CD14-positive monocyte (primary cell): ENCODE results near the gene RPS2. TPM values are rescaled to one million over a fixed set of nuclear protein-coding genes. Genes with fewer than 3 reads are reported as not detected.

Source experiments
- DNase-seq, 3 donors: peaks; one replicate each; pipeline ENCODE4 v3.0.0-alpha.2; 2011 to 2022
- H2AFZ ChIP-seq: 2 replicates; pipeline ENCODE4 v1.6.0; 2012; ENCODE audit warnings: mild to moderate bottlenecking, low read depth, low read length, inconsistent platforms; ENCODE audit not compliant: insufficient read depth, poor library complexity, severe bottlenecking
- H3K27ac ChIP-seq, 2 donors: 1 replicate in 1 of 2; 2 replicates in 1 of 2; pipeline ENCODE4 v1.5.1; 2012 to 2013; ENCODE audit warnings: low read length in 2 of 2, control low read depth in 1 of 2, inconsistent platforms in 1 of 2, low read depth in 1 of 2, mild to moderate bottlenecking in 1 of 2
- H3K27me3 ChIP-seq, 2 donors: one replicate each; pipeline versions ENCODE4 v1.6.0 to v1.6.1; 2011 to 2013; ENCODE audit warnings: low read length in 2 of 2; ENCODE audit not compliant: control insufficient read depth in 2 of 2, insufficient read depth in 2 of 2
- H3K36me3 ChIP-seq, 2 donors: replicated peaks in 1 of 2; 1 replicate in 1 of 2; 2 replicates in 1 of 2; pipeline versions ENCODE4 v1.5.1 to v1.6.1; 2012 to 2013; ENCODE audit warnings: low read length in 2 of 2, control low read depth in 1 of 2, inconsistent platforms in 1 of 2, mild to moderate bottlenecking in 1 of 2; ENCODE audit not compliant: insufficient read depth in 2 of 2, control insufficient read depth in 1 of 2
- H3K4me1 ChIP-seq, 2 donors: 1 replicate in 1 of 2; 2 replicates in 1 of 2; pipeline versions ENCODE4 v1.5.1 to v1.6.1; 2012 to 2013; ENCODE audit warnings: low read length in 2 of 2, control low read depth in 1 of 2, inconsistent platforms in 1 of 2, mild to moderate bottlenecking in 1 of 2, moderate library complexity in 1 of 2; ENCODE audit not compliant: insufficient read depth in 2 of 2, control insufficient read depth in 1 of 2
- H3K4me2 ChIP-seq: replicated peaks from 2 replicates; pipeline ENCODE3; 2012; ENCODE audit warnings: low read length, moderate library complexity, mild to moderate bottlenecking; ENCODE audit not compliant: poor library complexity, severe bottlenecking; ENCODE audit errors: extremely low read depth
- H3K4me3 ChIP-seq, 3 experiments: fragments of 200-600 bp in 1 of 3; sonication (generic) in 1 of 3; replicated peaks in 1 of 3; 1 replicate in 2 of 3; 2 replicates in 1 of 3; pipeline ENCODE4 v1.5.1; 2011 to 2013; ENCODE audit warnings: low read length in 3 of 3, mild to moderate bottlenecking in 3 of 3, control low read depth in 2 of 3, low read depth in 2 of 3, inconsistent platforms in 1 of 3, moderate library complexity in 1 of 3
- H3K79me2 ChIP-seq: 2 replicates; pipeline ENCODE4 v1.6.0; 2012; ENCODE audit warnings: mild to moderate bottlenecking, control low read depth, inconsistent platforms, low read length, moderate library complexity; ENCODE audit not compliant: insufficient read depth
- H3K9ac ChIP-seq: 2 replicates; pipeline ENCODE4 v1.6.0; 2017; ENCODE audit warnings: low read length, mild to moderate bottlenecking; ENCODE audit not compliant: insufficient read depth, poor library complexity, severe bottlenecking
- H3K9me3 ChIP-seq, 2 donors: replicated peaks in 1 of 2; 1 replicate in 1 of 2; 2 replicates in 1 of 2; pipeline versions ENCODE4 v1.5.1 to v1.6.1; 2012 to 2013; ENCODE audit warnings: low read length in 2 of 2, control low read depth in 1 of 2; ENCODE audit not compliant: control insufficient read depth in 1 of 2, insufficient read depth in 1 of 2
- H4K20me1 ChIP-seq: 2 replicates; pipeline ENCODE4 v1.6.0; 2012; ENCODE audit warnings: mild to moderate bottlenecking, low read length, control low read depth, moderate library complexity; ENCODE audit not compliant: insufficient read depth
- H3K27ac Mint-ChIP-seq, 7 donors: one replicate each; pipeline ENCODE4 v1.8.0; 2020; ENCODE audit warnings: mild to moderate bottlenecking in 7 of 7, mixed read lengths in 7 of 7, moderate library complexity in 6 of 7, inconsistent platforms in 2 of 7
- H3K27me3 Mint-ChIP-seq, 3 donors: one replicate each; pipeline ENCODE4 v1.8.0; 2021 to 2022; ENCODE audit warnings: low read depth in 3 of 3, mild to moderate bottlenecking in 3 of 3, mixed read lengths in 3 of 3, moderate library complexity in 3 of 3, inconsistent platforms in 1 of 3
- H3K36me3 Mint-ChIP-seq, 2 donors: one replicate each; pipeline ENCODE4 v1.8.0; 2020; ENCODE audit warnings: mixed read lengths in 2 of 2, inconsistent platforms in 1 of 2, mild to moderate bottlenecking in 1 of 2
- H3K4me1 Mint-ChIP-seq: one replicate; pipeline ENCODE4 v1.8.0; 2020; ENCODE audit warnings: mild to moderate bottlenecking, mixed read lengths
- H3K4me3 Mint-ChIP-seq, 2 donors: one replicate each; pipeline ENCODE4 v1.8.0; 2020; ENCODE audit warnings: mild to moderate bottlenecking in 2 of 2, mixed read lengths in 2 of 2, moderate library complexity in 1 of 2
- H3K9me3 Mint-ChIP-seq, 7 donors: one replicate each; pipeline ENCODE4 v1.8.0; 2020 to 2022; ENCODE audit warnings: mixed read lengths in 7 of 7, mild to moderate bottlenecking in 6 of 7, moderate library complexity in 6 of 7, inconsistent platforms in 2 of 7
- whole genome bisulfite sequencing: methylation state at CpG from one replicate; pipeline ENCODE4 v1.1.5; 2013; ENCODE audit warnings: missing lambda C conversion rate; ENCODE audit not compliant: insufficient coverage; 5-methylcytosine and 5-hydroxymethylcytosine counted together
- intact Hi-C, 2 donors: fragments of 100-400 bp; cut with micrococcal nuclease; formaldehyde crosslinking; loops; one replicate each; pipeline versions ENCODE4 v1.15.0 to v1.15.1; 2023
- polyA plus RNA-seq, 3 donors: library from polyadenylated mRNA; depleted of rRNA in 1 of 3; unstranded in 2 of 3; stranded (reverse) in 1 of 3; fragments of 300-500 nt in 2 of 3; fragments of >200 nt in 1 of 3; fragmentation: Illumina TruSeq in 2 of 3; gene quantifications; 1 replicate in 2 of 3; 2 replicates in 1 of 3; pipeline ENCODE4 v1.2.3, GENCODE V29; 2012 to 2021
- TF ChIP-seq, protein P1 (sequence below): fragments of 200-600 bp; IDR thresholded peaks from one replicate; pipeline ENCODE4 v1.8.0; 2022; ENCODE audit warnings: antibody characterized with exemption, mild to moderate bottlenecking

RPS2 gene
- polyA plus RNA-seq, 3 donors, result 1,849 to 2,136 (median 1,893) TPM

DNA sequence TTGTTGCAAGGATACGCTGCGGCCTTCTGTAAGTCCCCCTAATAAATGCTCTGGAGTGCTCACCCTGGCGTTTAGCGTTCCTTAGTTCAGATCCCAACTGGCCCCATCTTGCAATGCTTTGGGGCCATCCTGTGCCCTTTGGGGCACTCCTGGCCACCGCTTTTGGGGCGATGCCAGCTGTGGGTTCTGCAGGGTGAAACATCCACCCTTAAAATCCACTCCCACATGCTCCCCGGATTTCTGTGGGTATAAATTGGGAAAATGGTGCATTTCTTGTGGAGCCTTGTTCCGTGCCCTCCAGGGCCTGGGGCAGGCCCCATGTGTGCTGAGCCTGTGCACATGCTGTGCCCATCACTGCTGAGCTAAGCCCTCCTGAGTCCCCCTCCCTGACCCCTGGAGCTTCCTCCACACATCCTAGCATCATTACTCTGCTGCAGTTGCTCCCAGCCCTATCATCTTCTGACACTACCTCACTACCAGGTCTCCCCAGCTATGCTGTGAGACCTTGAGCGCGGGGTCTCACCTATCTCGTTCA is 27.6 kb downstream of the RPS2 start:
- Mint-ChIP-seq H3K27me3 (peaks cover 0 to 1% (median 0%) of the 10 kb centered on the region in 3 donors), H3K4me1 (peaks cover 63% of the 10 kb centered on the region), H3K9me3 (no peaks in the 10 kb centered on the region), H3K27ac (peak overlapping the region in 4 of 7 donors; percentile 54 to 59 (median 58)), H3K4me3 (no peak overlapping the region), H3K36me3 (peaks cover 36 to 59% of the 10 kb centered on the region in 2 donors)
- Histone ChIP-seq H2AFZ (no peak overlapping the region), H3K36me3 (peaks cover 36 to 48% of the 10 kb centered on the region in 2 donors), H3K4me3 (no peak overlapping the region), H3K79me2 (peaks cover 55% of the 10 kb centered on the region), H3K4me2 (no peak overlapping the region), H3K27ac (peak overlapping the region; percentile 1 to 14), H3K4me1 (peaks cover 54 to 61% of the 10 kb centered on the region in 2 donors), H3K9ac (peak overlapping the region; percentile 8), H3K9me3 (no peaks in the 10 kb centered on the region), H3K27me3 (no peaks in the 10 kb centered on the region), H4K20me1 (peaks cover 31% of the 10 kb centered on the region)
- DNase-seq, result no peak
- 98% methylated on average over 4 of the region's 11 CpGs for WGBS
- TF ChIP-seq, protein P1, sequence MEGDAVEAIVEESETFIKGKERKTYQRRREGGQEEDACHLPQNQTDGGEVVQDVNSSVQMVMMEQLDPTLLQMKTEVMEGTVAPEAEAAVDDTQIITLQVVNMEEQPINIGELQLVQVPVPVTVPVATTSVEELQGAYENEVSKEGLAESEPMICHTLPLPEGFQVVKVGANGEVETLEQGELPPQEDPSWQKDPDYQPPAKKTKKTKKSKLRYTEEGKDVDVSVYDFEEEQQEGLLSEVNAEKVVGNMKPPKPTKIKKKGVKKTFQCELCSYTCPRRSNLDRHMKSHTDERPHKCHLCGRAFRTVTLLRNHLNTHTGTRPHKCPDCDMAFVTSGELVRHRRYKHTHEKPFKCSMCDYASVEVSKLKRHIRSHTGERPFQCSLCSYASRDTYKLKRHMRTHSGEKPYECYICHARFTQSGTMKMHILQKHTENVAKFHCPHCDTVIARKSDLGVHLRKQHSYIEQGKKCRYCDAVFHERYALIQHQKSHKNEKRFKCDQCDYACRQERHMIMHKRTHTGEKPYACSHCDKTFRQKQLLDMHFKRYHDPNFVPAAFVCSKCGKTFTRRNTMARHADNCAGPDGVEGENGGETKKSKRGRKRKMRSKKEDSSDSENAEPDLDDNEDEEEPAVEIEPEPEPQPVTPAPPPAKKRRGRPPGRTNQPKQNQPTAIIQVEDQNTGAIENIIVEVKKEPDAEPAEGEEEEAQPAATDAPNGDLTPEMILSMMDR, result no peak
- intact Hi-C loops, result loop anchor here in 1 of 2 donors (10.0 kb wide), 1 partner anchor 162 kb away; the partner anchor contains the start of genes EME2, MRPS34 and NME3

DNA sequence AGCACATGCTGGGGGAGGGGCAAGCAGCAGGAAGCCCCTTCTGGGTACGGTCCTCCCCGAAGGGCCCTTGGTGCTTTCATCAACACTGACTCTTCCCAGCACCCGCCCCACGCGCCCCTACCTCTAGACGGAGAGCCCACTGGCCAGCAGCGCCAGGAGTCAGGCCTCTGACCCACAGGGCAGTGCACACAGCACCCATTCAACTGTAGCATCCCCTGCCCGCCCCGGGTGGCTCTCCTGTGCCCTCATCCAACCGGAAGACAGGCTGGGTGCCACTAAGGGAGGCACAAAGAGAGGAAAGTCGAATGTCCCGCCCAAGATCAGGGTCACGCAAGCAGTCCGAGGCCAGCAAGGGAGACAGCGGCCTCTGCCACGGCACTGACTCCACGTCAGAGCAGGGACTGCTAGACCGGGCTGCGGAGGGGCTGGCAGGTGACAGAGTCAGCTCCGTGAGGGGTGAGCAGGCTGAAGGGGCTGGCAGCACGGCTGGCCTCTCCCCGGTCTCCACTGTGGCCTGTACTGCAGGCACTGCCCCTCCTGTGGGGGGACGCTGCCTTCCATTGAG is 31.4 kb downstream of the RPS2 start:
- intact Hi-C loops, result loop anchor here in 1 of 2 donors (10.0 kb wide), 1 partner anchor 158 kb away; the partner anchor contains the start of genes EME2, MRPS34 and NME3
- H3K36me3 ChIP-seq, result peaks cover 8 to 17% of the 10 kb centered on the region in 2 donors
- Mint-ChIP-seq H3K27ac (peak overlapping the region in 1 of 7 donors; percentile 26), H3K4me1 (peaks cover 37% of the 10 kb centered on the region), H3K9me3 (no peaks in the 10 kb centered on the region), H3K27me3 (peaks cover 0 to 4% (median 4%) of the 10 kb centered on the region in 3 donors), H3K36me3 (peaks cover 12 to 23% of the 10 kb centered on the region in 2 donors), H3K4me3 (no peak overlapping the region)
- peaks cover 12% of the 10 kb centered on the region for H4K20me1 ChIP-seq
- H3K27ac ChIP-seq, result no peak overlapping the region
- H3K4me1 ChIP-seq, result peaks cover 26 to 40% of the 10 kb centered on the region in 2 donors
- H3K4me3 ChIP-seq, result no peak overlapping the region
- peaks cover 19% of the 10 kb centered on the region for H3K79me2 ChIP-seq
- DNase-seq, result no peak
- no peak overlapping the region for H3K9ac ChIP-seq
- WGBS, result 80% methylated on average over 23 of the region's 23 CpGs
- TF ChIP-seq, protein P1, result no peak
- no peaks in the 10 kb centered on the region for H3K27me3 ChIP-seq
- H3K4me2 ChIP-seq, result no peak overlapping the region
- no peak overlapping the region for H2AFZ ChIP-seq
- H3K9me3 ChIP-seq, result no peaks in the 10 kb centered on the region
